Measurements from ENCODE around the gene MPDU1. TPM values are rescaled to one million over a fixed set of nuclear protein-coding genes. Genes with fewer than 3 reads are reported as not detected.

MPDU1 gene
- total and polyA plus RNA-seq, 2 of the 4 experiments (the other 2 are of a cell fraction): 135 to 149 TPM

DNA sequence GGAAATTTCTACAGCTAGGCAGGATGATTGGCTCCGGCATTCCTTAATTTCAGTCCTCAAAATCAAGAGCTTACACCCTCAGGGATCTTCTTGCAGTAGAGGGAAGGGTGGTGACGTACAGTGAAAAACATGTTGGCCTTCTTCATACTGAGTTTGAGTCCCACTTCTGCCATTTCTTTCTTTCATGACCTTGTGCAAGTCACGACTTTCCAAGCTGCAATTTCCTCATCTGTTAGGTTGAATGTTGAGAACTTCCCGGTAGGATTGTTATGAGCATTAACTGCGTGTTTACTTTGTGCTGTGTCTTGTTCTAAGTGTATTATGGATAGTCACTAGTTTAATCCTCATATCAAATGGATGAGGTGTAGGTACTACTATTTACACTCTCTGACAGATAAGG, 14.1 kb upstream of the MPDU1 start:
- Histone ChIP-seq H2AK9ac (replicated peaks; ENCODE audit: low read depth, low read length, poor library complexity) (no peak overlapping the region), H2AFZ (replicated peaks; ENCODE audit: low read length, poor library complexity) (no peak overlapping the region), H4K8ac (ENCODE audit: low read depth in 2 of 2, low read length in 2 of 2) (no peak overlapping the region), H3K9me3 (ENCODE audit: control insufficient read depth, insufficient read depth, low read length) (no peaks in the 10 kb centered on the region), H3K14ac (replicated peaks; ENCODE audit: low read depth, low read length) (no peak overlapping the region), H2BK15ac (ENCODE audit: low read depth, low read length) (no peak overlapping the region), H3K56ac (ENCODE audit: extremely low read depth, insufficient read depth, low read length) (no peak overlapping the region), H3K23ac (ENCODE audit: low read depth, low read length) (no peak overlapping the region), H3K27me3 (ENCODE audit: control insufficient read depth, insufficient read depth, low read length) (no peaks in the 10 kb centered on the region), H3K9me1 (ENCODE audit: insufficient read depth, low read length) (peaks cover 2% of the 10 kb centered on the region; the same call in 1 of the 2 replicates), H3K36me3 (ENCODE audit: control insufficient read depth, insufficient read depth, low read length) (peaks cover 47% of the 10 kb centered on the region), H3K4me3 (ENCODE audit: insufficient read depth, low read depth, low read length) (no peak overlapping the region), H2BK20ac (ENCODE audit: low read depth, low read length) (no peak overlapping the region), H3K27ac (ENCODE audit: insufficient read depth, low read length) (no peak overlapping the region), H3K9ac (ENCODE audit: low read depth, low read length) (no peak overlapping the region), H2BK120ac (ENCODE audit: low read depth, low read length) (no peak overlapping the region), H3K4me1 (ENCODE audit: control insufficient read depth, insufficient read depth, low read length) (peaks cover 2% of the 10 kb centered on the region), H4K5ac (ENCODE audit: low read depth, low read length) (no peak overlapping the region), H4K20me1 (ENCODE audit: insufficient read depth, low read length) (peaks cover 19% of the 10 kb centered on the region), H3K4ac (ENCODE audit: low read depth, low read length) (no peak overlapping the region), H3K4me2 (ENCODE audit: low read depth, low read length) (no peak overlapping the region), H2BK5ac (ENCODE audit: low read depth, low read length, poor library complexity, severe bottlenecking) (no peak overlapping the region), H3K79me1 (ENCODE audit: low read depth in 1 of 2, low read length in 2 of 2) (peaks cover 16 to 48% of the 10 kb centered on the region in 2 experiments), H3K18ac (ENCODE audit: low read depth, low read length) (no peak overlapping the region), H2AK5ac (ENCODE audit: low read depth, low read length) (no peak overlapping the region), H4K91ac (ENCODE audit: insufficient read depth, low read depth, low read length) (no peak overlapping the region)
- no peak for ATAC-seq (ENCODE audit: low read depth)
- POLR2A ChIA-PET (ENCODE audit: unreplicated experiment): no interaction called here
- no TSS peak for BruUV-seq (replicated peaks)
- CTCF ChIA-PET: interaction anchor here (0.9 to 1.1 kb wide), 2 partner anchors 9 to 14 kb away, joined by 3 to 4 read pairs; partner anchors contain the start of gene MPDU1
- no peak for TF ChIP-seq NFE2L2 (IDR thresholded peaks at IDR 0.05; ENCODE audit: low read depth, low read length)
- TF ChIP-seq CEBPB (IDR thresholded peaks at IDR 0.05; ENCODE audit: low read depth, low read length): no peak
- TF ChIP-seq MAFK (IDR thresholded peaks at IDR 0.05; ENCODE audit: low read depth, low read length): no peak
- no peak for TF ChIP-seq SMC3 (IDR thresholded peaks at IDR 0.05; ENCODE audit: low read depth, low read length)
- TF ChIP-seq BHLHE40 (IDR thresholded peaks at IDR 0.05; ENCODE audit: low read depth, low read length): no peak
- no CpG with 5 or more reads among the region's 5 CpGs for WGBS, 2 experiments (ENCODE audit: extremely low coverage in 2 of 2, insufficient read length in 1 of 2)
- intact Hi-C loops (cut with micrococcal nuclease) (loop anchor here (10.0 kb wide), 2 partner anchors 245 to 525 kb away; partner anchors contain the start of genes NEURL4 and SLC16A11), dilution Hi-C loops (cut with HindIII; ENCODE audit: low sequenced_read_pairs, unreplicated experiment) (no loop called here), in situ Hi-C loops (cut with MboI; ENCODE audit: low sequenced_read_pairs) (no loop called here)
- DNase-seq: no peak

Data from IMR-90 (cell line).